PC-9 (cell line): ENCODE measurements around the gene FANCB. TPM values are rescaled to one million over a fixed set of nuclear protein-coding genes. Genes with fewer than 3 reads are reported as not detected.

Experiments used
- Bru-seq: library from RNA; stranded (reverse); fragments of 400-500 nt; gene quantifications from one replicate; lab custom pipeline; 2021; lab: Mats Ljungman, UMichigan
- BruChase-seq, 2 experiments: library from RNA; stranded (reverse); fragments of 400-500 nt; gene quantifications; one replicate each; lab custom pipeline; 2021; lab: Mats Ljungman, UMichigan
- BruUV-seq: library from RNA; stranded (reverse); fragments of 400-500 nt; replicated peaks from 2 replicates; lab custom pipeline; 2021; lab: Mats Ljungman, UMichigan
- CTCF ChIA-PET: fragments of 300-600 bp; sonication (Branson Sonifier 250); formaldehyde crosslinking; loops from one replicate; lab custom pipeline; 2022; ENCODE audit warnings: antibody characterized with exemption; lab: Charles Lee
- POLR2A ChIA-PET: fragments of 300-600 bp; sonication (Branson Sonifier 250); formaldehyde crosslinking; loops from one replicate; lab custom pipeline; 2022; ENCODE audit warnings: antibody characterized with exemption; ENCODE audit not compliant: unreplicated experiment; lab: Charles Lee
- DNase-seq, 2 experiments: peaks; one replicate each; pipeline versions ENCODE4 v3.0.0 to v3.0.0-alpha.2; 2015 to 2022; ENCODE audit warnings: mixed read lengths in 1 of 2
- H2AFZ ChIP-seq: fragments of 200-600 bp; sonication (generic); 2 replicates; pipeline ENCODE4 v1.8.1; 2017; ENCODE audit warnings: antibody characterized with exemption
- H3F3A ChIP-seq: fragments of 200-600 bp; sonication (generic); 2 replicates; pipeline ENCODE4 v1.8.1; 2017; ENCODE audit warnings: antibody characterized with exemption, mild to moderate bottlenecking, low read depth; ENCODE audit not compliant: insufficient read depth
- H3K27ac ChIP-seq: fragments of 200-600 bp; sonication (generic); 2 replicates; pipeline ENCODE4 v1.6.1; 2016; ENCODE audit warnings: mixed run types
- H3K27me3 ChIP-seq: fragments of 200-600 bp; sonication (generic); 2 replicates; pipeline ENCODE4 v1.6.1; 2016; ENCODE audit warnings: low read depth, mixed run types; ENCODE audit not compliant: insufficient read depth
- H3K36me3 ChIP-seq: fragments of 200-600 bp; sonication (generic); 2 replicates; pipeline ENCODE4 v1.6.1; 2016; ENCODE audit warnings: low read depth, mixed run types
- H3K4me1 ChIP-seq: fragments of 200-600 bp; sonication (generic); replicated peaks from 2 replicates; pipeline ENCODE4 v1.6.1; 2016; ENCODE audit warnings: mixed run types; ENCODE audit not compliant: insufficient read depth
- H3K4me2 ChIP-seq: fragments of 200-600 bp; sonication (generic); 2 replicates; pipeline ENCODE4 v1.6.1; 2017; ENCODE audit warnings: mixed run types
- H3K4me3 ChIP-seq: fragments of 200-600 bp; sonication (generic); 2 replicates; pipeline ENCODE4 v1.6.1; 2016; ENCODE audit warnings: mixed run types
- H3K79me2 ChIP-seq: fragments of 200-600 bp; sonication (generic); 2 replicates; pipeline ENCODE4 v1.6.1; 2017; ENCODE audit warnings: low read depth, mixed run types
- H3K9me2 ChIP-seq: fragments of 200-600 bp; sonication (generic); 2 replicates; pipeline ENCODE4 v1.8.1; 2017; ENCODE audit warnings: mild to moderate bottlenecking; ENCODE audit not compliant: insufficient read depth
- H3K9me3 ChIP-seq: fragments of 200-600 bp; sonication (generic); 2 replicates; pipeline ENCODE4 v1.8.1; 2016; ENCODE audit warnings: low read depth; ENCODE audit not compliant: insufficient read depth
- H4K20me1 ChIP-seq: fragments of 200-600 bp; sonication (generic); 2 replicates; pipeline ENCODE4 v1.8.1; 2017; ENCODE audit not compliant: insufficient read depth
- EZH2 ChIP-seq: fragments of 200-600 bp; sonication (generic); IDR thresholded peaks from 2 replicates; pipeline ENCODE4 v1.8.0; 2017; ENCODE audit warnings: antibody characterized with exemption, low read depth
- intact Hi-C: fragments of 100-400 bp; cut with micrococcal nuclease; formaldehyde crosslinking; loops from one replicate; pipeline ENCODE4 v1.10.0; 2022; ENCODE audit not compliant: unreplicated experiment
- long read RNA-seq: library from polyadenylated mRNA; stranded (forward); transcript quantifications from one replicate; pipeline ENCODE4 v2.0.0, GENCODE V29; 2022
- total RNA-seq: library from RNA; stranded (reverse); gene quantifications from 2 replicates; pipeline ENCODE4 v1.2.3, GENCODE V29; 2021
- TF ChIP-seq, protein P1 (sequence below): fragments of 200-600 bp; sonication (generic); conservative IDR thresholded peaks from 2 replicates; pipeline ENCODE4 v1.6.1; 2017; ENCODE audit warnings: mixed run types, antibody characterized with exemption, mild to moderate bottlenecking, moderate library complexity

Gene FANCB
- total RNA-seq (6.8 and 9.5 TPM in 2 replicates), Bru-seq, nascent RNA (percentile 77 among the genes with signal in this experiment), BruChase-seq, experiment 1, labeled RNA remaining after a 2-hour chase (percentile 83 among the genes with signal in this experiment), BruChase-seq, experiment 2, labeled RNA remaining after a 6-hour chase (percentile 70 among the genes with signal in this experiment)
- long read RNA-seq, partial matches to known transcripts, result 2 of 7 reads
- long read RNA-seq, other reads (novel, unspliced or antisense), result 3 of 7 reads

DNA sequence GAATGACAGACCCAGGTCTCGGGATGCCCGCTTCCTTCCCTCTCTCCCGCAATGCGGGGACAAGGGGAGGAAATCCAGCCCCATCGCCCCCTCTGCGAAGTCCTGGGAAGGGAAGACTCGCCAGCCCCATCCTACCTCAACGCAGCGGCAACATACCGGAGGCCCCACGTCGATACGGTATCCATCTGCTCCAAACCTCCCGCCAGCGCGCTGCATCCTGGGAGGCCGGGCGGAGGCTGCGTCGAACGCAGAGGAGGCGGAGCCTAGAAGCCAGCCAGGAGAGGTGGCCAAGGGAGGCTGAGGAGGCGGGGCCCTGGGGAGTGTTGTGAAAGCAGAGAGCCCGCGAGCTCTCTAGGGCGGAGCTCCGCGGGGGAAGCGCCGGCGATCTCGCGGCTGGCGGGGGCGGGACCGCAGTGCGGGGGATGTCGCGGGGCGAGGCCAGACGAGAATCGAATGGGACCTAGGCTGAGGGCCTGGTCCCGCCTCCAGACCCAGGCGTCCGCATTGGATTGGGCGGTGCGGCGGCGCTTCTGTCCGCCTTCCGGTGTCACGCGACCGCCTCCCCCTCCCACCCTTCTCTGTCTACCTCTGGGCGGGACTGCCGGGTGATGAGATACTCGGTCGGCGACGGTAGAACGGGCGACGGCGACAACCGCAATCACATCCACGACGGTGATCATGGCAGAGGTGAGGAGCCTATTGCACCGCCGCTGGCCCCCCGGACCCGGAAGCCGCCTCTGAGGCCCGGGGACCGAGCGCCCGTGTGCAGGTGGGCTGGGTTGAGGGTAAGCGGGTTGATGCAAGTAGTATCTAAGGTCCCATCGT is at the start of gene FANCB, which contains the start of gene MOSPD2:
FANCB (minus strand) TSS at position 219 of the 825 bp plus-strand sequence. CDS start 7,559 bp downstream, outside the sequence.
MOSPD2 (plus strand) TSS at position 571 of the 825 bp plus-strand sequence; CDS start at position 679, 108 bp downstream.
- Histone ChIP-seq H3K4me3 (peak within 1 kb of the TSS; percentile 95), H3K9me3 (no peaks in the 10 kb centered on the region), H3K4me1 (peaks cover 14% of the 10 kb centered on the region; the same call in 1 of the 2 replicates), H4K20me1 (no peaks in the 10 kb centered on the region), H3K4me2 (peak within 1 kb of the TSS; percentile 82), H2AFZ (peak within 1 kb of the TSS; percentile 98), H3K27me3 (no peaks in the 10 kb centered on the region), H3K79me2 (peaks cover 53% of the 10 kb centered on the region), H3K27ac (peak within 1 kb of the TSS; percentile 68), H3F3A (no peaks in the 10 kb centered on the region), H3K36me3 (no peaks in the 10 kb centered on the region), H3K9me2 (no peaks in the 10 kb centered on the region)
- no TSS peak for BruUV-seq
- DNase-seq, result peak; percentile 88 to 96
- ChIA-PET CTCF (no interaction called here), POLR2A (interaction anchor here (0.6 kb wide), 3 partner anchors 461 to 1071 kb away, joined by 3 to 6 read pairs (median 3); no protein-coding TSS in a partner anchor)
- intact Hi-C loops, result loop anchor here (5.0 kb wide), 1 partner anchor 269 kb away; no protein-coding TSS in a partner anchor
- no peak for TF ChIP-seq EZH2
- TF ChIP-seq, protein P1, sequence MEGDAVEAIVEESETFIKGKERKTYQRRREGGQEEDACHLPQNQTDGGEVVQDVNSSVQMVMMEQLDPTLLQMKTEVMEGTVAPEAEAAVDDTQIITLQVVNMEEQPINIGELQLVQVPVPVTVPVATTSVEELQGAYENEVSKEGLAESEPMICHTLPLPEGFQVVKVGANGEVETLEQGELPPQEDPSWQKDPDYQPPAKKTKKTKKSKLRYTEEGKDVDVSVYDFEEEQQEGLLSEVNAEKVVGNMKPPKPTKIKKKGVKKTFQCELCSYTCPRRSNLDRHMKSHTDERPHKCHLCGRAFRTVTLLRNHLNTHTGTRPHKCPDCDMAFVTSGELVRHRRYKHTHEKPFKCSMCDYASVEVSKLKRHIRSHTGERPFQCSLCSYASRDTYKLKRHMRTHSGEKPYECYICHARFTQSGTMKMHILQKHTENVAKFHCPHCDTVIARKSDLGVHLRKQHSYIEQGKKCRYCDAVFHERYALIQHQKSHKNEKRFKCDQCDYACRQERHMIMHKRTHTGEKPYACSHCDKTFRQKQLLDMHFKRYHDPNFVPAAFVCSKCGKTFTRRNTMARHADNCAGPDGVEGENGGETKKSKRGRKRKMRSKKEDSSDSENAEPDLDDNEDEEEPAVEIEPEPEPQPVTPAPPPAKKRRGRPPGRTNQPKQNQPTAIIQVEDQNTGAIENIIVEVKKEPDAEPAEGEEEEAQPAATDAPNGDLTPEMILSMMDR, result no peak

GRCh38 chrX:14922437-14922836 is 49.6 kb upstream of the FANCB start:
- no peaks in the 10 kb centered on the region for H3K4me1 ChIP-seq
- intact Hi-C loops, result no loop called here
- ChIA-PET POLR2A (no interaction called here), CTCF (no interaction called here)
- H3F3A ChIP-seq, result no peaks in the 10 kb centered on the region
- no peak overlapping the region for H2AFZ ChIP-seq
- no peak overlapping the region for H3K4me2 ChIP-seq
- no peaks in the 10 kb centered on the region for H3K79me2 ChIP-seq
- H3K9me2 ChIP-seq, result no peaks in the 10 kb centered on the region
- H3K9me3 ChIP-seq, result no peaks in the 10 kb centered on the region
- H3K4me3 ChIP-seq, result no peak overlapping the region
- BruUV-seq, result no TSS peak
- no peaks in the 10 kb centered on the region for H3K27me3 ChIP-seq
- no peak for TF ChIP-seq EZH2
- TF ChIP-seq, protein P1, result no peak
- no peak overlapping the region for H3K27ac ChIP-seq
- H4K20me1 ChIP-seq, result no peaks in the 10 kb centered on the region
- no peaks in the 10 kb centered on the region for H3K36me3 ChIP-seq
- no peak for DNase-seq

GRCh38 chrX:14920196-14920595 is 47.3 kb upstream of the FANCB start:
- Histone ChIP-seq H3K36me3 (no peaks in the 10 kb centered on the region), H3F3A (no peaks in the 10 kb centered on the region), H3K4me1 (no peaks in the 10 kb centered on the region), H3K4me3 (no peak overlapping the region), H4K20me1 (no peaks in the 10 kb centered on the region), H2AFZ (no peak overlapping the region), H3K27me3 (no peaks in the 10 kb centered on the region), H3K9me2 (no peaks in the 10 kb centered on the region), H3K27ac (no peak overlapping the region), H3K79me2 (no peaks in the 10 kb centered on the region), H3K9me3 (no peaks in the 10 kb centered on the region), H3K4me2 (no peak overlapping the region)
- TF ChIP-seq, protein P1, result no peak
- no peak for TF ChIP-seq EZH2
- ChIA-PET POLR2A (no interaction called here), CTCF (no interaction called here)
- DNase-seq, result no peak
- intact Hi-C loops, result no loop called here
- no TSS peak for BruUV-seq
